Gastrocnemius medialis (tissue), 4 donors: ENCODE measurements around the gene DPYD.

Source experiments
- CTCF ChIP-seq, 5 experiments: fragments of 450-650 bp in 3 of 5; fragments of 200-600 bp in 2 of 5; sonication (generic) in 2 of 5; IDR thresholded peaks in 4 of 5; conservative IDR thresholded peaks in 1 of 5; 1 replicate in 4 of 5; 2 replicates in 1 of 5; pipeline ENCODE4 v1.5.1; 2016 to 2019; ENCODE audit warnings: antibody characterized with exemption in 5 of 5, mild to moderate bottlenecking in 3 of 5, moderate library complexity in 3 of 5
- POLR2A ChIP-seq, 2 donors: fragments of 450-650 bp; IDR thresholded peaks; one replicate each; pipeline ENCODE4 v1.6.1; 2017; ENCODE audit warnings: antibody characterized with exemption in 2 of 2, mild to moderate bottlenecking in 2 of 2, moderate library complexity in 2 of 2

GRCh38 chr1:97097404-97097925 is 823.4 kb downstream of the DPYD start:
- no peak for TF ChIP-seq POLR2A (IDR thresholded peaks at IDR 0.05)
- TF ChIP-seq CTCF (IDR thresholded peaks at IDR 0.05 in 4 of 5, conservative IDR thresholded peaks at IDR 0.05 in 1 of 5), result no peak
